Cardiac septum (tissue), 1 donor: ENCODE data around the gene LHFPL6. TPM values are rescaled to one million over a fixed set of nuclear protein-coding genes. Genes with fewer than 3 reads are reported as not detected.

Source experiments
- DNase-seq: peaks from one replicate; pipeline ENCODE4 v3.0.0-alpha.2; 2020; ENCODE audit warnings: low spot score
- intact Hi-C: fragments of 100-400 bp; cut with DNase I; formaldehyde crosslinking; loops from one replicate; pipeline ENCODE4 v1.14.0; 2022
- total RNA-seq: library from RNA; stranded (reverse); fragmentation: NEBNext Ultra II Directional; extraction: Animal tissue kit (Norgen Biotek cat#: 25700); gene quantifications from one replicate; pipeline ENCODE4 v1.2.1, GENCODE V29; 2021
- donor health status: DM: no; HTN: no; CAD: no.

Gene LHFPL6
- total RNA-seq, 1 donor from 2014 or later, result 68.9 TPM

GRCh38 chr13:39451860-39452301 lies 151.1 kb downstream of the LHFPL6 start:
- no peak for DNase-seq
- intact Hi-C loops, result loop anchor here (2.0 to 5.0 kb wide), 3 partner anchors 35 to 151 kb away; partner anchors contain the start of gene LHFPL6

- intact Hi-C loops, result loop anchor here (5.0 kb wide), 1 partner anchor 66 kb away; no protein-coding TSS in a partner anchor
- no peak for DNase-seq
Observed at GRCh38 chr13:39451301-39451700, 151.7 kb downstream of the LHFPL6 start.

GRCh38 chr13:39450176-39450575 lies 152.8 kb downstream of the LHFPL6 start:
- intact Hi-C loops, result loop anchor here (5.0 kb wide), 1 partner anchor 67 kb away; no protein-coding TSS in a partner anchor
- DNase-seq, result no peak

GRCh38 chr13:39448834-39449233 lies 154.2 kb downstream of the LHFPL6 start:
- intact Hi-C loops, result no loop called here
- DNase-seq, result no peak

GRCh38 chr13:39446865-39447264 lies 156.1 kb downstream of the LHFPL6 start:
- intact Hi-C loops, result no loop called here
- DNase-seq, result no peak

- intact Hi-C loops, result no loop called here
- DNase-seq, result no peak
Observed at GRCh38 chr13:39444866-39445265, 158.1 kb downstream of the LHFPL6 start.

- intact Hi-C loops, result no loop called here
- no peak for DNase-seq
Observed at GRCh38 chr13:39433651-39434050, 169.3 kb downstream of the LHFPL6 start.

GRCh38 chr13:39432196-39432595 lies 170.8 kb downstream of the LHFPL6 start:
- intact Hi-C loops, result no loop called here
- no peak for DNase-seq

GRCh38 chr13:39422845-39423565 lies 180.0 kb downstream of the LHFPL6 start:
- intact Hi-C loops, result no loop called here
- DNase-seq, result no peak

GRCh38 chr13:39419876-39420275 lies 183.1 kb downstream of the LHFPL6 start:
- DNase-seq, result no peak
- intact Hi-C loops, result loop anchor here (10.0 kb wide), 1 partner anchor 275 kb away; no protein-coding TSS in a partner anchor

GRCh38 chr13:39419068-39419467 lies 183.9 kb downstream of the LHFPL6 start:
- DNase-seq, result no peak
- intact Hi-C loops, result loop anchor here (10.0 kb wide), 1 partner anchor 274 kb away; no protein-coding TSS in a partner anchor

- intact Hi-C loops, result loop anchor here (10.0 kb wide), 1 partner anchor 274 kb away; no protein-coding TSS in a partner anchor
- DNase-seq, result no peak
Observed at GRCh38 chr13:39418424-39418823, 184.6 kb downstream of the LHFPL6 start.

GRCh38 chr13:39417643-39418042 lies 185.3 kb downstream of the LHFPL6 start:
- intact Hi-C loops, result loop anchor here (2.0 to 10.0 kb wide), 2 partner anchors 35 to 273 kb away; no protein-coding TSS in a partner anchor
- no peak for DNase-seq

GRCh38 chr13:39417131-39417530 lies 185.9 kb downstream of the LHFPL6 start:
- no peak for DNase-seq
- intact Hi-C loops, result loop anchor here (2.0 to 10.0 kb wide), 2 partner anchors 36 to 272 kb away; no protein-coding TSS in a partner anchor

- no peak for DNase-seq
- intact Hi-C loops, result loop anchor here (2.0 to 10.0 kb wide), 2 partner anchors 188 to 270 kb away; partner anchors contain the start of gene LHFPL6
Observed at GRCh38 chr13:39415008-39415802, 187.8 kb downstream of the LHFPL6 start.

- intact Hi-C loops, result loop anchor here (2.0 to 10.0 kb wide), 3 partner anchors 152 to 270 kb away; partner anchors contain the start of gene LHFPL6
- DNase-seq, result no peak
Observed at GRCh38 chr13:39414339-39414738, 188.7 kb downstream of the LHFPL6 start.

- no peak for DNase-seq
- intact Hi-C loops, result loop anchor here (5.0 to 10.0 kb wide), 2 partner anchors 149 to 267 kb away; no protein-coding TSS in a partner anchor
Observed at GRCh38 chr13:39411511-39411910, 191.5 kb downstream of the LHFPL6 start.

- intact Hi-C loops, result loop anchor here (5.0 to 10.0 kb wide), 2 partner anchors 149 to 266 kb away; no protein-coding TSS in a partner anchor
- DNase-seq, result no peak
Observed at GRCh38 chr13:39410964-39411363, 192.0 kb downstream of the LHFPL6 start.

- no peak for DNase-seq
- intact Hi-C loops, result loop anchor here (5.0 to 10.0 kb wide), 2 partner anchors 148 to 265 kb away; no protein-coding TSS in a partner anchor
Observed at GRCh38 chr13:39410096-39410901, 192.7 kb downstream of the LHFPL6 start.
